Measurements from ENCODE around the gene ACTR1B.

DNA sequence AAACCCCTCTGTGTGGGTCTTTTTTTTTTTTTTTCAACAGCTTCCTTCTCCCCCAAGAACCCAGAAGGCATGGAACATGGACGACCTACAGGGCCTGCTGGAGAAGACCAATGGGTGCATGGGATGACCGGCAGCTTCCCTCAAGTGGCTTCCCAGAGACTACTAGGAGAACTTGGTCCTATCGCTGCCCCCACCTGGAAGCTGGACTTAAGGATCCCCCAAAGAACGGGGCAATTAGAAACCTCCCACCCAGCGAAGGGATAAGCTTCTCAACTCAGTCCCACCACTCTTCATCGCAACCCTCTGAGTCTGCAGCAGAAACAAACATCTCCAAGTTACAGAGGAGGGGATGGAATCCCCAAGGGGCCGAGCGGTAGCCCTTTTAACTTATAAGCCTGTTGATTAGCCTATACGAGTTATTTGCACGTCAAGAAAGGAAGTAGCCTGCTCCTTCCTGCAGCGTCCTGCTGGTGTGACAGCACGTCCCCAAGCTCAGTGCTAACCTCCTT lies 1.4 kb downstream of the ACTR1B start:
- TF ChIP-seq CTCF (IDR thresholded peaks at IDR 0.05) (no peak), POLR2A (IDR thresholded peaks at IDR 0.05) (no peak)

Measured in right lobe of liver (tissue), 4 donors.